Adipocyte (in vitro differentiated cells): ENCODE measurements around the gene RNF169.

Experiments used
- DNase-seq: peaks from one replicate; pipeline ENCODE4 v3.0.0-alpha.2; 2015; ENCODE audit warnings: low read depth
- H3K27me3 ChIP-seq: replicated peaks from 2 replicates; pipeline ENCODE4 v1.7.0; 2013; ENCODE audit warnings: mild to moderate bottlenecking, low read length, moderate library complexity; ENCODE audit not compliant: control insufficient read depth, insufficient read depth
- H3K36me3 ChIP-seq: 2 replicates; pipeline ENCODE4 v1.7.0; 2013; ENCODE audit warnings: low read length, mild to moderate bottlenecking, moderate library complexity; ENCODE audit not compliant: control insufficient read depth, insufficient read depth, severe bottlenecking
- H3K4me1 ChIP-seq: 2 replicates; pipeline ENCODE4 v1.7.0; 2013; ENCODE audit warnings: mild to moderate bottlenecking, low read length, moderate library complexity; ENCODE audit not compliant: control insufficient read depth, insufficient read depth
- H3K4me3 ChIP-seq: 2 replicates; pipeline ENCODE4 v1.7.0; 2013; ENCODE audit warnings: mild to moderate bottlenecking, low read length, moderate library complexity
- H3K9ac ChIP-seq: 2 replicates; pipeline ENCODE4 v1.7.0; 2013; ENCODE audit warnings: mild to moderate bottlenecking, low read length, moderate library complexity
- H3K9me3 ChIP-seq: 2 replicates; pipeline ENCODE4 v1.7.0; 2013; ENCODE audit warnings: mild to moderate bottlenecking, low read length, moderate library complexity; ENCODE audit not compliant: control insufficient read depth

RNF169 gene

GRCh38 chr11:74713686-74714085 lies 35.0 kb upstream of the RNF169 start:
- Histone ChIP-seq H3K27me3 (peaks cover 4% of the 10 kb centered on the region), H3K9me3 (no peaks in the 10 kb centered on the region), H3K9ac (no peak overlapping the region), H3K4me3 (no peak overlapping the region), H3K4me1 (peaks cover 8% of the 10 kb centered on the region), H3K36me3 (no peaks in the 10 kb centered on the region)
- no peak for DNase-seq

GRCh38 chr11:74714904-74715303 lies 33.7 kb upstream of the RNF169 start:
- H3K27me3 ChIP-seq: peaks cover 4% of the 10 kb centered on the region
- no peak overlapping the region for H3K4me3 ChIP-seq
- H3K9me3 ChIP-seq: no peaks in the 10 kb centered on the region
- H3K36me3 ChIP-seq: no peaks in the 10 kb centered on the region
- peaks cover 8% of the 10 kb centered on the region for H3K4me1 ChIP-seq
- DNase-seq: no peak
- H3K9ac ChIP-seq: no peak overlapping the region

GRCh38 chr11:74717221-74717969 lies 31.3 kb upstream of the RNF169 start:
- peaks cover 8% of the 10 kb centered on the region for H3K4me1 ChIP-seq
- no peak overlapping the region for H3K4me3 ChIP-seq
- H3K27me3 ChIP-seq: peaks cover 4% of the 10 kb centered on the region
- H3K9ac ChIP-seq: no peak overlapping the region
- DNase-seq: peak; percentile 56
- no peaks in the 10 kb centered on the region for H3K36me3 ChIP-seq
- H3K9me3 ChIP-seq: no peaks in the 10 kb centered on the region

GRCh38 chr11:74719011-74719410 lies 29.6 kb upstream of the RNF169 start:
- H3K27me3 ChIP-seq: peaks cover 9% of the 10 kb centered on the region
- DNase-seq: no peak
- no peaks in the 10 kb centered on the region for H3K9me3 ChIP-seq
- H3K4me3 ChIP-seq: no peak overlapping the region
- no peak overlapping the region for H3K9ac ChIP-seq
- peaks cover 8% of the 10 kb centered on the region for H3K4me1 ChIP-seq
- no peaks in the 10 kb centered on the region for H3K36me3 ChIP-seq

- no peak overlapping the region for H3K9ac ChIP-seq
- no peak overlapping the region for H3K4me3 ChIP-seq
- no peaks in the 10 kb centered on the region for H3K9me3 ChIP-seq
- peaks cover 12% of the 10 kb centered on the region for H3K27me3 ChIP-seq
- no peaks in the 10 kb centered on the region for H3K36me3 ChIP-seq
- DNase-seq: peak; percentile 27
- peaks cover 8% of the 10 kb centered on the region for H3K4me1 ChIP-seq
Measured at GRCh38 chr11:74720596-74721478, 27.8 kb upstream of the RNF169 start.

GRCh38 chr11:74721479-74721835 lies 27.2 kb upstream of the RNF169 start:
- Histone ChIP-seq H3K4me3 (no peak overlapping the region), H3K4me1 (peaks cover 8% of the 10 kb centered on the region), H3K36me3 (no peaks in the 10 kb centered on the region), H3K9me3 (no peaks in the 10 kb centered on the region), H3K9ac (no peak overlapping the region), H3K27me3 (peaks cover 18% of the 10 kb centered on the region)
- DNase-seq: no peak

- Histone ChIP-seq H3K9me3 (no peaks in the 10 kb centered on the region), H3K27me3 (peaks cover 25% of the 10 kb centered on the region), H3K9ac (no peak overlapping the region), H3K4me3 (no peak overlapping the region), H3K4me1 (peaks cover 8% of the 10 kb centered on the region), H3K36me3 (no peaks in the 10 kb centered on the region)
- DNase-seq: no peak
Measured at GRCh38 chr11:74723511-74723910, 25.1 kb upstream of the RNF169 start.

GRCh38 chr11:74725701-74726100 lies 22.9 kb upstream of the RNF169 start:
- Histone ChIP-seq H3K27me3 (peaks cover 47% of the 10 kb centered on the region), H3K4me3 (no peak overlapping the region), H3K36me3 (no peaks in the 10 kb centered on the region), H3K4me1 (peaks cover 6% of the 10 kb centered on the region), H3K9me3 (no peaks in the 10 kb centered on the region), H3K9ac (no peak overlapping the region)
- peak; percentile 45 for DNase-seq

- DNase-seq: peak; percentile 90
- Histone ChIP-seq H3K9me3 (no peaks in the 10 kb centered on the region), H3K36me3 (no peaks in the 10 kb centered on the region), H3K4me1 (no peaks in the 10 kb centered on the region), H3K9ac (no peak overlapping the region), H3K27me3 (peaks cover 54% of the 10 kb centered on the region), H3K4me3 (no peak overlapping the region)
Measured at GRCh38 chr11:74726547-74727182, 22.0 kb upstream of the RNF169 start.

- Histone ChIP-seq H3K4me3 (no peak overlapping the region), H3K36me3 (no peaks in the 10 kb centered on the region), H3K4me1 (no peaks in the 10 kb centered on the region), H3K9me3 (no peaks in the 10 kb centered on the region), H3K27me3 (peaks cover 64% of the 10 kb centered on the region), H3K9ac (no peak overlapping the region)
- DNase-seq: no peak
Measured at GRCh38 chr11:74729397-74729796, 19.3 kb upstream of the RNF169 start.

GRCh38 chr11:74730571-74731260 lies 17.9 kb upstream of the RNF169 start:
- peaks cover 69% of the 10 kb centered on the region for H3K27me3 ChIP-seq
- no peak for DNase-seq

More at GRCh38 chr11:74730571-74731260, 17.9 kb upstream of the RNF169 start:
- Histone ChIP-seq H3K36me3 (no peaks in the 10 kb centered on the region), H3K9me3 (no peaks in the 10 kb centered on the region), H3K4me1 (no peaks in the 10 kb centered on the region), H3K4me3 (no peak overlapping the region), H3K9ac (no peak overlapping the region)
